TTC549 (cell line): ENCODE measurements around the gene CDHR5.

Experiments used
- FAIRE-seq: peaks from 2 replicates; lab custom pipeline; 2012; peaks lifted over from hg19 to GRCh38; lab: Jason Lieb, UNC

Gene CDHR5

GRCh38 chr11:623349-623869 is 1.3 kb downstream of the CDHR5 start:
- FAIRE-seq, result no peak

GRCh38 chr11:621838-622237 is 2.9 kb downstream of the CDHR5 start:
- no peak for FAIRE-seq

- no peak for FAIRE-seq
Measured at GRCh38 chr11:620935-621814, 3.6 kb downstream of the CDHR5 start.

- no peak for FAIRE-seq
Measured at GRCh38 chr11:620201-620600, 4.6 kb downstream of the CDHR5 start.

- no peak for FAIRE-seq
Measured at GRCh38 chr11:619628-620050, 5.1 kb downstream of the CDHR5 start.

GRCh38 chr11:618856-619627 is 5.7 kb downstream of the CDHR5 start:
- no peak for FAIRE-seq

- FAIRE-seq, result no peak
Measured at GRCh38 chr11:617912-618682, 6.7 kb downstream of the CDHR5 start.

GRCh38 chr11:617199-617911 is 7.4 kb downstream of the CDHR5 start:
- FAIRE-seq, result no peak

- no peak for FAIRE-seq
Measured at GRCh38 chr11:616320-617198, 8.2 kb downstream of the CDHR5 start.

GRCh38 chr11:615504-616319 is 9.0 kb downstream of the CDHR5 start, which contains the start of gene IRF7:
Gene IRF7 (minus strand): TSS chr11:615950. CDS start chr11:615364, 586 bp downstream.
- FAIRE-seq, result no peak

GRCh38 chr11:614623-615503 is 9.9 kb downstream of the CDHR5 start:
- FAIRE-seq, result no peak

- FAIRE-seq, result no peak
Measured at GRCh38 chr11:614021-614622, 10.6 kb downstream of the CDHR5 start.

- FAIRE-seq, result no peak
Measured at GRCh38 chr11:613369-613968, 11.3 kb downstream of the CDHR5 start.

GRCh38 chr11:612961-613300 is 11.8 kb downstream of the CDHR5 start:
- no peak for FAIRE-seq

GRCh38 chr11:612201-612960 is 12.4 kb downstream of the CDHR5 start:
- FAIRE-seq, result no peak

- FAIRE-seq, result no peak
Measured at GRCh38 chr11:611001-611996, 13.5 kb downstream of the CDHR5 start.
